Loucy (cell line): Measurements from ENCODE around the gene MICAL3.

Experiments
- H2AFZ ChIP-seq: fragments of 200-600 bp; sonication (generic); 2 replicates; pipeline ENCODE4 v1.6.0; 2016; ENCODE audit warnings: antibody characterized with exemption, mild to moderate bottlenecking, low read length, moderate library complexity
- H3F3A ChIP-seq: fragments of 200-600 bp; 2 replicates; pipeline ENCODE4 v1.6.0; 2016; ENCODE audit warnings: antibody characterized with exemption, low read depth, mild to moderate bottlenecking
- H3K27me3 ChIP-seq: fragments of 200-600 bp; sonication (generic); 2 replicates; pipeline ENCODE4 v1.6.1; 2014; ENCODE audit warnings: low read length, mild to moderate bottlenecking; ENCODE audit not compliant: insufficient read depth, poor library complexity, severe bottlenecking
- H3K36me3 ChIP-seq: fragments of 200-600 bp; sonication (generic); 2 replicates; pipeline ENCODE4 v1.6.1; 2016; ENCODE audit warnings: low read length; ENCODE audit not compliant: insufficient read depth
- H3K4me1 ChIP-seq: fragments of 200-600 bp; sonication (generic); 2 replicates; pipeline ENCODE4 v1.5.1; 2014; ENCODE audit warnings: low read length, mild to moderate bottlenecking; ENCODE audit not compliant: insufficient read depth, poor library complexity, severe bottlenecking
- H3K4me2 ChIP-seq: fragments of 200-600 bp; sonication (generic); 2 replicates; pipeline ENCODE4 v1.6.0; 2014; ENCODE audit warnings: antibody characterized with exemption, low read length, low read depth, mild to moderate bottlenecking; ENCODE audit not compliant: poor library complexity, severe bottlenecking
- H3K4me3 ChIP-seq: fragments of 200-600 bp; sonication (generic); 2 replicates; pipeline ENCODE4 v1.5.1; 2014; ENCODE audit warnings: low read length, mild to moderate bottlenecking, mixed read lengths; ENCODE audit not compliant: poor library complexity, severe bottlenecking
- H3K79me2 ChIP-seq: fragments of 200-600 bp; sonication (generic); 2 replicates; pipeline ENCODE4 v1.6.1; 2014; ENCODE audit warnings: low read length; ENCODE audit not compliant: insufficient read depth
- H3K9ac ChIP-seq: fragments of 200-600 bp; sonication (generic); 2 replicates; pipeline ENCODE4 v1.6.0; 2014; ENCODE audit warnings: mild to moderate bottlenecking, low read depth, low read length, moderate library complexity; ENCODE audit not compliant: poor library complexity, severe bottlenecking
- H3K9me2 ChIP-seq: fragments of 200-600 bp; sonication (generic); replicated peaks from 2 replicates; pipeline ENCODE4 v1.6.1; 2016; ENCODE audit warnings: low read depth, low read length, mixed read lengths
- H3K9me3 ChIP-seq: fragments of 200-600 bp; sonication (generic); 2 replicates; pipeline ENCODE4 v1.6.1; 2014; ENCODE audit warnings: mild to moderate bottlenecking, antibody characterized with exemption, low read length, low read depth; ENCODE audit not compliant: insufficient read depth
- H4K20me1 ChIP-seq: fragments of 200-600 bp; sonication (generic); 2 replicates; pipeline ENCODE4 v1.6.0; 2014; ENCODE audit warnings: antibody characterized with exemption, low read length, mild to moderate bottlenecking; ENCODE audit not compliant: insufficient read depth, poor library complexity, severe bottlenecking
- CTCF ChIP-seq: fragments of 200-600 bp; sonication (generic); conservative IDR thresholded peaks from 2 replicates; pipeline ENCODE4 v1.5.1; 2014; ENCODE audit warnings: mild to moderate bottlenecking, antibody characterized with exemption, low read length
- EZH2phosphoT487 ChIP-seq: fragments of 200-600 bp; IDR thresholded peaks from 2 replicates; pipeline ENCODE4 v1.6.1; 2018; ENCODE audit warnings: antibody characterized with exemption, mild to moderate bottlenecking, moderate library complexity, borderline replicate concordance

MICAL3 gene

DNA sequence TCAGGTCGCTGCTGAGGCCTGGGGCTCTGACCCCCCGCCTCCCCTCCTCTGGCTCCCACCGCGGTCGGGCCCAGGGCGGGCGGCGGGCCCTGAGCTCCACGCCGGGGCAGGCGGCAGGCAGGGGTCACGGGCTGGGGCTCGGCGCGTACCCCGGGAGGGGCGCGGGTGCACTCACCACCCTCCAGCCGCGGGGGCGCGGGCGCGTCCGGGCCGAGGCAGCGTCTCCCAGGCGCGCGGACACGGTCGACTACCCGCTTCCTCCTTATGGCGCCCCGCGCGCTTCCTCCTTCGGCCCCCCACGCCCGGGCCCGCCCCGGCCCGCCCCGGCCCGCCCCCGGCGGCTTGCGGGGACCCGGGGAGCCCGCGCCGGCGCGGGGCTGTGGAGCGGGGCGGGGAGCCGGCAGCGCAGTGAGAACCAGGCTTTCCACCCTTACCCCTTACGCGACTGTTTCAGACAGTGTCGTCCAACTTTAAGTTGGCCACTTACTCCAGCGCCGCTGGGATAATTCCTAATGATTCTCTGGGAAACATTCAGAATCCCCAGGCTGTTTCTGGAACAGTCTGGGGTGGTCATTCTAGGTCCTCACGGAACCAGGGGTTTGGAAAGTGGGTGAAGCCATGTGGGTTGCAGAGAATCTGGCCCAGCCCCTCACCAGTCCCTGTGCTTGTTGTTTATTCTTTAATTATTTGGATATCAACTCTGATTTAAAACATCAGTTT is 250.0 kb downstream of the MICAL3 start, which contains the start of gene BID:
Gene BID (minus strand): TSS at position 264 of the 720 bp plus-strand sequence. CDS start 24,353 bp downstream, outside the sequence.
- peaks cover 71% of the 10 kb centered on the region for H3K4me1 ChIP-seq
- no peaks in the 10 kb centered on the region; the same call in 1 of the 2 replicates for H3F3A ChIP-seq
- no peaks in the 10 kb centered on the region for H3K36me3 ChIP-seq
- peaks cover 92% of the 10 kb centered on the region for H3K79me2 ChIP-seq
- peak within 1 kb of the TSS; percentile 79 for H3K4me3 ChIP-seq
- H3K4me2 ChIP-seq = peak within 1 kb of the TSS; percentile 98
- no peaks in the 10 kb centered on the region for H3K9me3 ChIP-seq
- H3K27me3 ChIP-seq = no peaks in the 10 kb centered on the region
- TF ChIP-seq CTCF (no peak), EZH2phosphoT487 (no peak)
- H4K20me1 ChIP-seq = peaks cover 45% of the 10 kb centered on the region
- H3K9ac ChIP-seq = peak within 1 kb of the TSS; percentile 95
- H2AFZ ChIP-seq = peak within 1 kb of the TSS; percentile 63
- no peaks in the 10 kb centered on the region for H3K9me2 ChIP-seq

DNA sequence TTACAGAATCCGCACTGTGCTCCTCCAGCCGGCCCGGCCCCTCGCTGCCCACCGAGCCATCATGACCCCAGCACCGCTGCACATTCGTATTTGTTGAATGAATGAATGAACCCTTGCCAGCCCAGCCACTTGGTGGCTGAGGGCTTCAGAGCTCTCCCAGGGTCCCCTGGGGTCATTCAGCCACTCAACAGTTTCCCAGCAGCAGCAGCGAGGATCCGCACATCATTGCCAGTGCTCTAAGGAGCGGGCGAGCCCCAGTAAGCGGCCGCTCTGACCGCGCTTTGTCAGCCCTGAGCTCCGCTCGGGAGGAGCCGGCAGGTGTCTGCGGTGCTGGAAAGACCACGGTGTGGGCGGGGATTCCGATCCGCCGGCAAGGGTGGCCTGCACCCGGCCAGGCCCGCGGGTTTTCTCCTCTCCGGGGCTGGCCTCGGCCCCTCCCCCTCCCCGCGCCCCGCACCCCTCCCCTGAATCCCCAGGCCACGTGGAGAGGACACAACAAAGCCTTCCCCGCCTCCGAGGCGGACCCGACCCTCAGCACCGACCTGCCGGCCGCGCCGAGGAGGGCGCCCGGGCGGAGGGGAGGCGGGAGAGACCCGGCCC is 250.7 kb downstream of the MICAL3 start:
- peak overlapping the region; percentile 95 for H3K9ac ChIP-seq
- no peaks in the 10 kb centered on the region for H3K27me3 ChIP-seq
- H3K4me1 ChIP-seq = peaks cover 69% of the 10 kb centered on the region
- H3K9me2 ChIP-seq = no peaks in the 10 kb centered on the region
- H3K4me3 ChIP-seq = peak overlapping the region; percentile 79
- H4K20me1 ChIP-seq = peaks cover 46% of the 10 kb centered on the region
- peak overlapping the region; percentile 94 for H3K4me2 ChIP-seq
- H3K79me2 ChIP-seq = peaks cover 90% of the 10 kb centered on the region
- no peak for TF ChIP-seq CTCF
- peak overlapping the region; percentile 63; the same call in 1 of the 2 replicates for H2AFZ ChIP-seq
- H3K36me3 ChIP-seq = no peaks in the 10 kb centered on the region
- no peaks in the 10 kb centered on the region; the same call in 1 of the 2 replicates for H3F3A ChIP-seq
- H3K9me3 ChIP-seq = no peaks in the 10 kb centered on the region

GRCh38 chr22:17772958-17773605 is 251.3 kb downstream of the MICAL3 start:
- H3K79me2 ChIP-seq = peaks cover 90% of the 10 kb centered on the region
- no peaks in the 10 kb centered on the region for H3K9me3 ChIP-seq
- H3K4me3 ChIP-seq = peak overlapping the region; percentile 79
- H3F3A ChIP-seq = no peaks in the 10 kb centered on the region; the same call in 1 of the 2 replicates
- no peaks in the 10 kb centered on the region for H3K36me3 ChIP-seq
- peak overlapping the region; percentile 95 for H3K9ac ChIP-seq
- H3K9me2 ChIP-seq = no peaks in the 10 kb centered on the region
- no peak for TF ChIP-seq CTCF
- TF ChIP-seq EZH2phosphoT487 = no peak
- H2AFZ ChIP-seq = no peak overlapping the region
- peaks cover 46% of the 10 kb centered on the region for H4K20me1 ChIP-seq
- peak overlapping the region; percentile 94 for H3K4me2 ChIP-seq
- H3K4me1 ChIP-seq = peaks cover 67% of the 10 kb centered on the region
- H3K27me3 ChIP-seq = no peaks in the 10 kb centered on the region
